ENCODE results near the gene ABCA9.
"Not testable (repeated sequence)": the region's sequence is repeated elsewhere in the genome, so short reads cannot be mapped to it uniquely, and the experiment has no call there.

ABCA9 gene

DNA sequence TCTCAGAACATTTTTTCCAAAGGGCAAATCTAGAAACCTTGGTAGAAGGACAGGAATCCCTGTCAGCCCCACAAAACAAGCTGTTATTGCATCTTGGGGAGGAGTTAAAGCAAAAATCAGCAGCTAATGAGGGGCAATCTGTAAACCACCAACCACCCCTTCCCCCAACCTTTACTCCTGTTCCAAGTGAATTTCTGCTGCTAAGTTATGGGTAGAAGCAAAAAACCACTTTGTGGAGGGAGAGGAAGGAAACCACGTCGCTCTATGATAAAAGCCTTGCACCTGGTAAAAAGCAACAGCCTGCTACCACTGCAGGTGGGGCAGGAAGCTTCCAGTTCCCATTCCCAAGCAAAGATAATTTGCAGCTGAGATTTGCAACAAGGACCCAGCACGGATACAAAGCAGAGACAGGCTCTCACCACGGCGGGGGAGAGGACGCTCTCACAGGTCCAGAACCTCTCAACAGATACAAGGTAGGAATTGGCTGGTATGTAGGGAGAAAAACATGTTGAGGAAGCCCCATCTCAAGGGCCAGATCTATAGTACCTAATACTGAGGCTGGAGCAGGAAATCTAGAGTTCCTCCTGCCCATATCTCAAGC lies 116.2 kb downstream of the ABCA9 start:
- DNase-seq, result no peak

DNA sequence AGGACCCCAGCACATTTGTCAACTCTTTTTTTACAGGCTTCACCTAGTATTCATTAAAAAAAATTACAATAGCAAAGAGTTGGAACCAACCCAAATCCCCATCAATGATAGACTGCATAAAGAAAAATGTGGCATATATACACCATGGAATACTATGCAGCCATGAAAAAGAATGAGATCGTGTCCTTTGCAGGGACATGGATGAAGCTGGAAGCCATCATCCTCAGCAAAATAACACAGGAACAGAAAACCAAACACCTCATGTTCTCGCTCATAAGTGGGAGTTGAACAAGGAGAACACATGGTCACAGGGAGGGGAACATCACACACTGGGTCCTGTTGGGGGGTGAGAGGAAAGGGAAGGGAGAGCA lies 116.9 kb downstream of the ABCA9 start:
- DNase-seq, result not testable (repeated sequence)

DNA sequence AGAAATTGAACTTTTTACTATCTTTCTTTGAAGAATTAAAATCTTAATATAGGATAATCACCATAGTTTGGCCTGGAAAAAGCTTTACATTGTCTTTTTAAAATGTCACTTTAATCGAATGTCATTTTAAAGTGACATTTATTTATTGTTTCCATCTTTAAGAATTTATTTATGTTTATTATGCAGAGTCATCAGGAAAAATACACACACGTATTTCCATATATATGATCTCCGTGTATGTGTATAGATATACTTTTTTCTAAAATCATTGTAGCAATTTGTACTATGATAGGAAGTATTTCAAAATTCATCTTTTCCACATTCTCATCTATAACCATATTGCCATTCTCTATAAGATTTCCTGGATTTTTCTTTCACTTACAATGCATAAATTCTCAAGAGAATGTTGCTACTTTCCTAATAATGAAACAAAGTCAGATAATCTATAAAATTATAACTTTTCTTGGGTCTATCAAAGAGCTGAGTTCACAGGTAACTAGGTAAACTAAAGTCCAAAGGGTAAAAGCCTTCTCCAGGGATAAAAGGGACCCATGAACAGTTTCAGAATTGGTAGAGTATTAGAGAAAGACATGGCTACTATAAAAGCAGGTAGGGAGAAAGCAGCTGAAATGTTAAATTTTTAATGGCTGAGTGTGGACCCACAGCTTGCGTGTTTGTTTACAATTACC lies 117.5 kb downstream of the ABCA9 start:
- no peak for DNase-seq

DNA sequence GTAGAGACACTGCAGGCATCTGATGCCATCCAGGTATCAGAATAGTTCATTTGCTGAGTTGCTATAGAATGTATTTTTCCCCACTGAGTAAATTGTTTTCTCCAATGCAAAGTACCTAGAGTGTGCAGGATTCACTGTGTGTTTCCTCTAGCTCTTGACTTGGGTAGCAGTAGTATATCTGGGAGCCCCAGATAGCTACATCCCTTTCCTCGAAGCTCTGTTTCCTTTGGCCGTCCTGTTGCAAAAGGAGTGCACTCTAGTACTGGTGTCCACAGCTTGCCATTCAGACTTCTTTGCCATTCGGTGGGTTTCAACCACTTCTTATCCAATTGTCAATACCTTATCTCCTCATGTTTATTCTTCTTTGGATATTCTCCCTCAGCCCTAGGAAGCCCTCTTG lies 118.3 kb downstream of the ABCA9 start:
- no peak for DNase-seq

DNA sequence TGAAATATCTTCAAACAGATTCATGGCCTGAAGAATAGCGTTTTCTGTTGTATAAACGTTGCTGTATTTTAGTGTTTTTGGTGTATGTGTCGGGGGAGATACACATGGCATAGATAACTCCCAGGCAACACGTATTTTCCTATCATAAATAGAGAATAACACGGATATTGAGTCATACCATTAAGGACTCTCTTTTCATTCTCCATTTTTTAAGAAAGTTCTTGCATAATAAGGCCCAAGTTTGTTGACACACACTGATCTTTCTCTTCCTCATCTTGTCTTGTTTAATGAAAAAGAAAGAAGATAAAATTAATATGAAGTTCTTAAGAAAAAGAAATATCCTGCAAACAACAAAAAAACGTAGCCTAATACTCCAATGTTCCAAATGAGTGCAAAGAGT lies 119.0 kb downstream of the ABCA9 start:
- no peak for DNase-seq

DNA sequence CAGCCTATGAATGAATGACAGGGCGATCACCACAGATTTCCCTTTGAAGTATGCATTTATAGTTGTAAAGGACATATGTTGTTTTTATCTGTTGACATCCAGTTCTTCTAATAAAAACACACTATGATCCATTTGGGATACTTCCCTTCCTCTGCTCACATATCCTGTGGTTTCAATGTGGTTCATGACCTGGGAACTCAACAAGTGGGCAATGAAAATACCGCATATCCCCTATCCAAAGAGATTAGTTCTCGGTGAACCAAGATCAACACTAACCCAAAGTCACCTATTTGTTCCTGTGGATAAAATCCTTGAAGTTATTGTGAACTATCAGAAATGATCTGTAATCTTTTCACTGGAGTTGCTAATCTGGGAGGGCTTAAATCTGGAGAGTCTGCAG lies 121.5 kb downstream of the ABCA9 start:
- DNase-seq, result no peak

DNA sequence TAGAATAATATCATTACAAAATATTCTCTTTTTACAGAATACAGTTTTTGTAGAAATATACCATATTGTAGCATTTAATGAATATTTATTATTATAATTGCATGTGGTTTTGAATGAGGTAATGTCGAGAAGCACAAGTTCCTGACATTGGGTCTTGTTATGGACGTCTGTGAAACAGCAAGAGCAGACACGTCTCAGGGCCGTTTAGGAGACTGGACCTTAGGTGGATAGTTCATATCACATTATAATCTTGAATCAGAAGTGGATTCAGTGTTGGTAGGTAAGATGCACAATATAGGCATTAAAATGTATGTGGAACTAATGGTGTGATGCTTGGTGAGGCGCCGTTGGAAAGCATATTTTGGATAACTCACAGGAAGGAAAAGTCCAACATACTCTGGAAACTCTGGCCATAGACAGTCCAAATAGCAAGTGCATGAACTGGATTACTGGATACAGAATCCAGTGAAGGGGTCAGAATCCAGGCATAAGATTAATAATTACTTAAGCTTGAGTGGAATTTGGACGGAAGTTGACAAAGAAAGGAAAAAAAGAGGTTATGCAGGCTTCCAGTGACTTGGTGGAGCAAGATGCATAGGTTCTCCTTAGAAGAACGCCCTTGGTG lies 122.7 kb downstream of the ABCA9 start:
- no peak for DNase-seq

DNA sequence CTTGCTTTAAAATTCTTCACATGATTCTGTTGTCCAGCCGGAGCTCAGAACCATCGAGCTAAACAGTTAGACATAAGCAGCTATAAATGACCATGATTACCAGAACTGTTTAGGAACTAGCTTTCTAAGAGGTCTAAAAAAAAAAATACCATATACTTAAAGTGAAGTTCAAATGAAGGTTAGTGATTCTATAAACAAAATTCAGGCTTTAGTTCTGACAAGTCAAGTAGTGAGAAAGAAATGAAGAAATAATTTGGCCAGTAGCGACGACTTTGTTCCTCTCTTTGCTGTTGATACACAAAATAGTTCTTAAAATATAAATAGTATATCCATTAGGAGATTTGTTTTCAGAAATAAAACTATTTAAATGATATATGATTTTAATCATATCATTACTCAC lies 133.2 kb downstream of the ABCA9 start:
- no peak for DNase-seq

DNA sequence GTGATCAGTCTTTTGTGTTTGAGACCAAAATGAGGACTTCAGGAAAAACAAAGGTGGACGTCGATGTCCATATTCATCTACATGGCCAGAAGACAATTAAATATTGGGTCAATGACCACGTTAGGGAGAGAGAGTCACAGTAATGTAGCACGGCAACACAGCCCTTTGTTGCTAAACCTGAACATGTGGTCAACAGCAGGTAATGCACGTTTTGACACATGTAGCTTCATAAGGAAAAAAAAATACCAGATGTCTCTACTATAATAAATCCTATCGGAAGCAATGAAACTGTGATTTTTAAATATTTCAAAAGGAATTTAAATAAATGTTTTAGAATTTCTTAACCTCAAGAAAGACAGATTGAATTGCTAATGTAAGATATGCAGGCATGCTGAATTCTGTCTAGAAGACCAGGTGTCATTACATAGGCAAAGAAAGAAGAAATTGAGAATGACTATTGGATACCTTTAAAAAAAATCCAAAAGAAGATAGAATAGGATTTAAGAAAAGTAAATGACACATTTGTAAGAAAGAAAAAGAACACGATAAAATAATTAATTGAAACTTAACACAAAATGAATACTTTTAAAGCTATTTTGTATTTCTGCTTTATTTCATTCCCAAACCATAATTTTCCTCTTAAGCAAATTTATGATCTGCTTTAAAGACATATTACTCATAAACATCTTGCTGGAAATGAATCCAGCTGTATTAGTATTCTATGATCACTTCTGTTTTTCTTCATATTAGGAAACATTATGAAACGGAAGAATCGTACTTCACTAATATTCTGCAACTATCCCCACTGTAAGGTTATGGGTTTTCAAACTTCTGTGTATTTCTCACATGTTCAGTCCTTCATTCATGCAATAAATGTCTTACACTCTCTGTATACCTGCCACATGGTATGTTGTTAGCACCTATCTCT lies 135.7 kb downstream of the ABCA9 start:
- DNase-seq, result no peak

Data from amniotic stem cell (primary cell).